Measurements from ENCODE around the gene CPED1. TPM values are rescaled to one million over a fixed set of nuclear protein-coding genes. Genes with fewer than 3 reads are reported as not detected.
"Not testable (repeated sequence)": the region's sequence is repeated elsewhere in the genome, so short reads cannot be mapped to it uniquely, and the experiment has no call there.

CPED1 gene
- total RNA-seq, 1 donor from 2014 or later, result 0.09 TPM

DNA sequence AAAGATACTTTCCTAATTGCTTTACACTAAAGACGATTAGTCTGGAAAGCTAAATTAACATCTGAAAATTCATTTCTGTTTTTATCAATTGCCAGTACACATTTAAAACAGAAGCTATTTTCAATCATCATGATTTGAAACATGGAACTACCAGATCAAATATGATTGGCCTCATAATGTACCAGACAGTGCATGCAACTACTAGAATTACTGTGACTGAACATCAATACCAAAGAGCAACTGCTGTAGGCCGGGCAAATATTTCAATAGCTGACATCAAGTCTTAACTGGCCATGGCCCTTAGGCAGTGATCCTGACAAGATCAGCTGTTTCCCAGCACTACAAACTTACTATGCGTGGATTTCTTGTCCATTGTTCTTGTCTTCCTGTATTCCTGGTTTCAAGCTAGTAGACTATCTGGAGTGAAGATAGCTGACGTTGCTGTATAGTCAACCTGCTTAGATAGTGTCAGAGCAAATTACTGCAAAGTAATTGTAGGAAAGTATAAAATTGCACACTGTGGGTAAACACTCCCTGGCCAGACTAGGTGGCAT lies 318.6 kb downstream of the CPED1 start:
- peaks cover 6% of the 10 kb centered on the region for H3K9me3 Mint-ChIP-seq
- ChIA-PET CTCF (no interaction called here), POLR2A (interaction anchor here (0.6 to 0.9 kb wide), 2 partner anchors 23 to 357 kb away, joined by 3 to 9 read pairs; partner anchors contain the start of gene ING3)
- no peak for ATAC-seq (ENCODE audit: low read depth)
- intact Hi-C loops (cut with micrococcal nuclease), result no loop called here
- DNase-seq, result no peak
- peak overlapping the region; percentile 56 for H3K27ac Mint-ChIP-seq
- no peaks in the 10 kb centered on the region for H3K27me3 Mint-ChIP-seq
- no peak overlapping the region for H3K4me3 Mint-ChIP-seq
- peaks cover 48% of the 10 kb centered on the region for H3K36me3 Mint-ChIP-seq (ENCODE audit: low read depth)
- no peak for TF ChIP-seq CTCF (IDR thresholded peaks at IDR 0.05)
- peaks cover 54% of the 10 kb centered on the region for H3K4me1 Mint-ChIP-seq

- no peak for TF ChIP-seq CTCF (IDR thresholded peaks at IDR 0.05)
- H3K36me3 Mint-ChIP-seq (ENCODE audit: low read depth), result peaks cover 24% of the 10 kb centered on the region
- no peaks in the 10 kb centered on the region for H3K27me3 Mint-ChIP-seq
- intact Hi-C loops (cut with micrococcal nuclease), result loop anchor here (2.0 kb wide), 1 partner anchor 27 kb away; no protein-coding TSS in a partner anchor
- peaks cover 2% of the 10 kb centered on the region for H3K9me3 Mint-ChIP-seq
- H3K4me1 Mint-ChIP-seq, result peaks cover 50% of the 10 kb centered on the region
- ChIA-PET CTCF (interaction anchor here (0.7 to 1.0 kb wide), 2 partner anchors 17 to 144 kb away, joined by 3 read pairs; no protein-coding TSS in a partner anchor), POLR2A (interaction anchor here (1.0 to 2.6 kb wide), 3 partner anchors 9 to 17 kb away, joined by 3 to 14 read pairs (median 4); no protein-coding TSS in a partner anchor)
- ATAC-seq (ENCODE audit: low read depth) (peak; percentile 13), DNase-seq (no peak)
- peak overlapping the region; percentile 9 for H3K4me3 Mint-ChIP-seq
- H3K27ac Mint-ChIP-seq, result peak overlapping the region; percentile 84
Measured at GRCh38 chr7:121313220-121313792, 324.8 kb downstream of the CPED1 start.

DNA sequence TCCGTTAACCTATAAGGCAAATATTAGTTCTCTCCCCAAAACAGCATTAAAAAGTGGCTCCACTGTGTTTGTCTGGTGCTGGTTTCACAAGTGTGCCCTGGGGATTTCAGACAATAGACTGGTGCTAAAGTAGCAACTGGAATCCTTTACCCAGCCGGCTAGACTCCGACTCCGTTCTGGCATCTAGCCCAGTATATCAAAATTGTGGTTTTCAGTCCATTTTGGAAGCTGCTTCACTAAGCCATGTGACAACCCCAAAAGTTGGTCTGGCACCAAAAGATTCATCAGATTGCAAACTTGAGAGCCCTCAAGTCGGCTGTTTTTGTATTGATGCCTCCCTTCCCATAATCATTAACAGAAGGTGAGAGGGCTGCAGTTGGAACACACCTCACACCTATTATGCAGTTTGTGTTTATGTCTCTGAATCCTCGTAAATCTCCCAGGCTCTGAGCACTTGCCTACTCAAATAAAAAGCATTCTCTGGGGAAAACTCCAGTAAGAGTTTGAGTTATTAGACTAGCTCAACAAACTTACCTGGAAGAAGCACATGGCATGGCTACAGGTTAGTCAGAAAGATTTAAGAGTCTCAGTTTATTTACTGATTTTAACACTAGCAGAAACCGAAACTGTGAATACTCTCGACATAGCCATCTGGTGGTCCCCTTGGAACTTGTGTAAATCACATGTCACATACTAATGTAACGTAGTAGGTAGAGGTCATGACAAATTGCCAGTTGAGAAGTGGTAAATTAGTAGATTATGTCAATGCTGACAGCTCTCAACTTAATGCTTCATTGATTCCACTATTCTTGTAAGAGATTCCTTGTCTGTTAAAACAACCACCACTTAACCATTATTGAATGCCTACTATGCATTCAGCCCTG lies 325.5 kb downstream of the CPED1 start:
- H3K36me3 Mint-ChIP-seq (ENCODE audit: low read depth), result peaks cover 16% of the 10 kb centered on the region
- DNase-seq, result no peak
- peak overlapping the region; percentile 44 for H3K4me3 Mint-ChIP-seq
- ChIA-PET POLR2A (interaction anchor here (2.6 kb wide), 1 partner anchor 16 kb away, joined by 14 read pairs; no protein-coding TSS in a partner anchor), CTCF (no interaction called here)
- peaks cover 2% of the 10 kb centered on the region for H3K9me3 Mint-ChIP-seq
- intact Hi-C loops (cut with micrococcal nuclease), result loop anchor here (1.0 to 2.0 kb wide), 5 partner anchors 12 to 134 kb away; no protein-coding TSS in a partner anchor
- peak overlapping the region; percentile 84 for H3K27ac Mint-ChIP-seq
- peaks cover 44% of the 10 kb centered on the region for H3K4me1 Mint-ChIP-seq
- TF ChIP-seq CTCF (IDR thresholded peaks at IDR 0.05), result no peak
- H3K27me3 Mint-ChIP-seq, result no peaks in the 10 kb centered on the region
- ATAC-seq (ENCODE audit: low read depth), result peak; percentile 77

GRCh38 chr7:121315170-121315569 lies 326.7 kb downstream of the CPED1 start:
- ATAC-seq (ENCODE audit: low read depth); H3K36me3 Mint-ChIP-seq (ENCODE audit: low read depth); DNase-seq; H3K4me3 Mint-ChIP-seq; H3K27me3 Mint-ChIP-seq; CTCF ChIA-PET; H3K9me3 Mint-ChIP-seq: not testable (repeated sequence)
- intact Hi-C loops (cut with micrococcal nuclease), result loop anchor here (2.0 kb wide), 1 partner anchor 36 kb away; no protein-coding TSS in a partner anchor
- POLR2A ChIA-PET, result interaction anchor here (0.8 kb wide), 1 partner anchor 14 kb away, joined by 5 read pairs; no protein-coding TSS in a partner anchor
- Mint-ChIP-seq H3K4me1 (peaks cover 44% of the 10 kb centered on the region), H3K27ac (peak overlapping the region; percentile 84)

DNA sequence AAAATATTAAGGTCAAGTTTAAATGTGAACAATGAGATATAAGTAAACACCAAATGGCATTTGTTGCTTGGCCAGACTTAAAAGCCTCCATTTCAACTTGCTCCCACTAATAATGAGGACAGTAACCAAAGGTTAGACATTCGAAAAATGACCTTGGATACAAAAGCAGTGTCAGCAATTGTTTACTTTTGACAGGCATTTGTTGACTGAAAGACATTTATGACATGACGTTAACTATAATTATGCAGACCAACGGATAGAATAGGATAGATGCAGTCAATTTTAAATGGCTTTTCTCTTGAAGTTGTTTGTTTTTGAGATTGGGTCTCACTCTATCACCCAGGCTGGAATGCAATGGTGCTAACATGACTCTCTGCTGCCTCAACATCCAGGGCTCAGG lies 333.9 kb downstream of the CPED1 start:
- no peak for DNase-seq
- TF ChIP-seq CTCF (IDR thresholded peaks at IDR 0.05), result no peak
- Mint-ChIP-seq H3K27me3 (no peaks in the 10 kb centered on the region), H3K36me3 (ENCODE audit: low read depth) (peaks cover 6% of the 10 kb centered on the region), H3K4me3 (no peak overlapping the region), H3K27ac (no peak overlapping the region), H3K9me3 (no peaks in the 10 kb centered on the region), H3K4me1 (peaks cover 5% of the 10 kb centered on the region)
- ATAC-seq (ENCODE audit: low read depth), result no peak
- intact Hi-C loops (cut with micrococcal nuclease), result no loop called here
- CTCF ChIA-PET, result no interaction called here
- POLR2A ChIA-PET, result no interaction called here
